GM18870 (cell line): Measurements from ENCODE around the gene TMPRSS7.
A peak's percentile ranks its signal among the peaks of the same experiment; 100 is the strongest.
"Not testable (repeated sequence)": the region's sequence is repeated elsewhere in the genome, so short reads cannot be mapped to it uniquely, and the experiment has no call there.

ENCODE experiments used
- ATAC-seq: cut with Tn5 transposase; IDR thresholded peaks from one replicate; pipeline ENCODE4 v1.9.1; 2021; ENCODE audit warnings: moderate library complexity; ENCODE audit not compliant: unreplicated experiment

The TMPRSS7 gene

DNA sequence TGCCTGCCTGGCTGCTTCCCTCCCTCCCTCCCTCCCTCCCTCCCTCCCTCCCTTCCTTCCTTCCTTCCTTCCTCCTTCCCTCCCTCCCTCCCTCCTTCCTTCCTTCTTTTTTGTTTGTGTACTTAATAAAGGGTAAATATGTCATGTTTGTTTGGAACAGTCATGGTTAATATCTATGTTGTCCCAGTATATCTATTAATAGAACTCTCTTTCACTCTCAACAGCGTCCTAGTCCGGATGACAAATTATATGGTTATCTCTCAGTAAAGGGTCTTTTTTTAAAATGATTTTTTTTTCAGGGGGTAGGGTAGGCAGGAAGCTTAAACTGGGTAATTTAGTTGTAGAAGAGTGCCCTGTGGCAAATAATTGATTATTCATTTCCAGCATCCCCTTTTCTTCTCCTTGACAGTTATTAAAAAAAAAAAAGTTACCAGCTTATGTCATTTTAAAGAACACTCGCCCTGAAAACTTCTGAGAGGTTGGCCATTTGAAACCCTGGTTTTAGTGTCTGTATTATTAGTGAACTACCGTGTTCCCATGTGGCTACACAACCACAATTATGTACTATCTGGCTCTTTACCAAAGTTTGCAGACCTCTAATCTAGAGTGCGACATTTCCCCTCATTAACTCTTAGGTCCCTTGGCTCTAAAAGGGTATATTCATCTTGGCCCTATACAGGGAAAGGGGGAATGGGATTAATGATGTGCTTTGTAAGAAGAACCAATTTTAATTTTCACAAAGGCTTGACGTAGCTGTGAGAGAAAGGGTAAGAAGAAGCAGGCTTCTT lies 22.1 kb upstream of the TMPRSS7 start:
- ATAC-seq, result no peak

DNA sequence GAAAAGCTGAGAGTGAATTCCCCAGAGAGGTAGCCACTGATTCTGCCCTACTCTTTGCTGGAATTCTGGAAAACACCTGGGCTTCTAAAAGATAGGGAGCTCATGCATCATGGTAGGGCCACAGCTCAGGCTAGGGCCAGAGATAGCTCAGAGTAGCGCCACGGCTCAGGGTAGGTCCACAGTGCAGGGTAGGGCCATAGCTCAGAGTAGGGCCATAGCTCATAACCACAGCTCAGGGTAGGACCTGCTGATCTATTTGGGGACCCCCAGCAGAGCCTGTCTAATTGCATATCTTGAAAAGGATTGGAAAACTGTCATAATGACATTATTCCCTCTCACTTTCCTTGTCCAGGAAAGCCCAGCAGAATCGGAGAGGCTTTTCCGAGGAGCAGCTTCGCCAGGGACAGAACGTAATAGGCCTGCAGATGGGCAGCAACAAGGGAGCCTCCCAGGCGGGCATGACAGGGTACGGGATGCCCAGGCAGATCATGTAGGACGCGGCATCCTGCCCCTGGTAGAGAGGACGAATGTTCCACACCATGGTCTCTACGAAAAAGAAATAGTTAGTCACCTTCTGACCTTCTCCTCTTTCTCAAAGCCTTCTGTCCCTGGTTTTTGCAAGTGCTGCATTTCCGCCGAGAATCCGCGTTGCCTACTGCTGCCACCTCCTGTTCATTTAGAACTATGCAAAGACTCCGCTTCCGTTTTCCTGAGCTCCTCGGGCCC lies 21.3 kb upstream of the TMPRSS7 start:
- ATAC-seq, result peak; percentile 87

DNA sequence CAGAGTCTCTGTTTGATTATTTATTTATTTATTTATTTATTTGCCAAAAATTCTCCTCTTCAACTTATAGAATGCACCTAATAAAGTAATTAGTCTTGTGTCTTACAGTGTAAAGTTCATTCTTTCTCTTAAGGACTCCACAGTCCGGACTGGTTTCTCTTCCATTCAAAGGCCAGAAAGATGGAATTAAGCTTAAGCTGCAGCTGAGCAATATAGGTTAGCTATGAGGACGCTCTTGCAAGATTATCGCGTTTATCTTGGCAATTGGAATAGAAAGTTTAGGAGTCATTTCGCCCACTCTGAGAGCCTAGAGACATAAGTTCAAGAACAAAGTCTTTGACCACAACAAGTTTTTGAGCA lies 20.8 kb upstream of the TMPRSS7 start:
- ATAC-seq, result peak; percentile 39

DNA sequence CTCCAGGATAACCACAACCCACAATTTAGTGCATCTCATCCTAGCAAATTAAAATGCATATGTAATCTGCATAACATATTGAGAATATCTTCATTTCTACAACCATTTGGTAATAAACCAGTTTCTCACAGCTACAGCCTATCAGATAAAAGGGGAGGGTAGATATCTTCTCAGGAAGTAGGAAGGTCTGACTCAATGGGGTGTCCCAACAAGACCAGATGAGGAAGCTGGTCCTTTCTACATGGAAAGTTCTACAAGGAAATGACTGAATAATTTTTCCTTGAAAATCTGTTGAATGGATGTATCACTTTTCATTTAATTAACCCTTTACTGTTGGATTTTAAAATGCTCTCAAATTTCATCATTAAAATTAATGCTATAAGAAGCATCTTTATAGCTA lies 17.4 kb upstream of the TMPRSS7 start:
- no peak for ATAC-seq

DNA sequence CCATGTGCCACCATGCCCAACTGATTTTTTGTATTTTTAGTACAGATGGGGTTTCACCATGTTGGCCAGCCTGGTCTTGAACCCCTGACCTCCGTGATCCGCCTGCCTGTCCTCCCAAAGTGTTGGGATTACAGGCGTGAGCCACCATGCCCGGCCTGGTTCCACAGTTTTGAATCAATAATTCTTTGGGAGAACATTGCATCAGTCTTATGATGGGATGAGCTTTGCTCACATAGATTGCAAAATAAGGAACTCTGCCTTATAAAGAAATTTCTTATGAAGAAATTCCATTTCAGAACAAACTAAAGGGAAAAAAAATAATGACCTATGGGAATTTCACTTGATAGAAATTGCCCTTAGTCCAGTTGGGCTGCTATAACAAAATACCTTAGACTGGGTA lies 15.8 kb upstream of the TMPRSS7 start:
- ATAC-seq, result no peak

DNA sequence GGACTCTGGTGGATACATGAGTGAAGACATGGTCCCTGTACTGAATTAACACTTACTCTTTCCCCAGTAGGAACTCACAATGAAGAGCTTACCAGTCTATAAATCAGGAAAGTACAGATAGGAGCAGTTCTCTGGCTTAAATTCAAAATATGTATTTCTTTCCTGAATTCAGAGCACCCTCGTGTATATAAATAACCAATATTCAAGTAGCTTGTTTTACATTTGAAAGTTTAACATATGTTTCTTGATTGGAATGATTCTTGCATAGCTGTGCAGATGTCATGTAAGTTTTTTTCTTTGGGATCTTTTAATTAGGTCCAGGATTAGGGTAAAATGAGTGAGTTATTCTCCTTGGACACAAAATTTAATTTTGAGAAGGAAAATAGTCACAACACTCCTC lies 14.8 kb upstream of the TMPRSS7 start:
- ATAC-seq, result no peak

DNA sequence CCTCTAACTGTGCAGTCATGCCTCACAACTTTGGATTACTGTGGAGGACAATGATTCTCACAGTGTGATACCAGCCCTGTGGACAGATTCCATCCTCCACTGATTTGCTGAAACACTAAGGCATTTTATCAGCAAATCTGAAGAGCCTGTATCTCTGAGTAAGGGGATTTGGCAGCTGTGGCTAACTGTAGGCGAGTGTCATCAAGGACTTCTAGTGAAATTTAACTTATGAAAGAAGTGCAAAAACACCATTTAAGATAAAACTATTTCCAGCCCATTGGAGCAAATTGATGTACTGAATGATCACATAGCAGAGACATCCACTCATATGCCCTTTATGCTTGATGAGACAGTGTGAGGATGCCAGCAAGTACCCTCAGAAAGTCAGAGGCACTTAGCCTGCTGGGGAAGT lies 13.9 kb upstream of the TMPRSS7 start:
- no peak for ATAC-seq

DNA sequence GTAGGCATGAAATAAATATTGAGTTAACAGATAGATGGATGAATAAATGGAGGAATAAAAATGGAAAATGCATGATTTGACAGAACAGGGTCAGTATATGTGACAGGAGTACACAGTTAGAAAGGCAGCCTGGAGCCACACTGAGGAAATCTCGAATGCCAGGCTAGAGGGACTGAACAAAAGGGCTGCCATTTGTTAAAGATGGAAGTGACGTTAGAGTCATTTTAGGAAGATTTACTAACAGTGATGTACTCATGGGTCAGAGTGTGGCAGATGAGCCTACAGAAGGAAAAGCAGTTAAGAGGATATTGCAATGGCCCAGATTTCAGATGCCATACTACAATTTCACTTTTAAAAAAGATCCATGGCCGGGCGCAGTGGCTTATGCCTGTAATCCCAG lies 7.4 kb upstream of the TMPRSS7 start:
- ATAC-seq, result no peak

DNA sequence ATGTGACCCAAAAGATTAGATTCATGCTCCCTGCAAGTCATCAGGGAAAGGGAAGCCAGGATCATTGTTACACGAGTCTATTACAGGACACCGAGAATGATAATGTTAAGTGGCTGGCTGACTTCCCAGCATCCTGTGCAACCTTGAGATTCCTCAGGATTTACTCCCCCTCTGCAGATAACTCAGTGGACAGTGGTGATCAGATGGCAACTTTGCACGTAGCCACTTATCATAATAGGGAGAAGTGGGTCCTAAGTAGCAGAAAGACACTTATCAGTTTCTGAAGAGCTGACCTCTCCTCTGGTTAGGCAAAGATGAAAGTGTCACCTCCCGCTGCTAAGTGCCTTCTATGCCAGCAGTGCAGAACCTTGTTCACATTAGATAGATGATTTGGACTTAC lies 6.7 kb upstream of the TMPRSS7 start:
- no peak for ATAC-seq

DNA sequence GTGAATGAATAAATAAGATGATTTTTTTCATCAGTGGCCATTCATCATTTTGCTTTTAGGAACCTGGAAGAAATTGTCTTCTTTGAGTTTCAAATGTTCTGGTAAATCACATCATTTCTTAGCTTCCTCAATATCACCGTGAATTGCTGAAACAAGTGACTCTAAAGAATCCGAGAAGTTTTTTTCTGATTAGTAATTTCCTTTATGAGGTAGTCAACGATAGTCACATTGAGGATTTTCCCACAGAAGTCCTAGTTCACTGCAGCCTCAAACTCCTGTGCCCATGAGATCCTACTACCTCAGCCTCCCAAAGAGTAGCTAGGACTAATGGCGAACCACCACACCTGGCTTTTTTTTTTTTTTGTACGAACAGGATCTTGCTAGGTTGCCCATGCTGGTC lies 3.6 kb upstream of the TMPRSS7 start:
- ATAC-seq, result no peak

DNA sequence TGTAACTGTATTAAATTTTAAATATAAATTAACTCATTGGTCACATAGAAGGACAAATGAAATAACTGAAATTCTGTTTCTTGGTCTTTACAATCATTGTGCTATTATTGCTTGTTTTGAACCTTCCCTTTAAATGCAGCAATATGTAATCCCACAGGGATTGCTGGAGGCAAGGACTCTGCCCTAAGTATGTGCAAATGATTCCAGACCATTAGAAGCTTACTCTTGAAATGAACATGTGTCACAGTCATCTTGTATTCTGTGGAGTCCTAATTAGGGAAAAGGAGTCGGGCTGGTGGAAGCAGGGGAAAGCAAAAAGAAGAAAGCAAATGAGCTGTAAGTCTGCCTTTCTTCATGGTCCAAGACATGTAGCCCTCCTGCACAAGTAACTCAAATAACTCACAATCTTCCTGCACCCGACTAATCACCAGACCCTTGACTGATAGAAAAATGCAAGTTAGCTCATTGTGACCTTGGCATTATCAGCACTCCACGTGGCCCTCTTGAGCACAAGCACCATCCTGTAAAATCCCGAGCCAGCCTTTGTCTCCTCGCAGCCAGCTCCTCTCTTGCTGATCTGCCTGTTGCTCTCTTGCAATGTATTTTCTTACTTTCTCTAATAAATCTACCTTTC lies 2.3 kb upstream of the TMPRSS7 start:
- no peak for ATAC-seq

DNA sequence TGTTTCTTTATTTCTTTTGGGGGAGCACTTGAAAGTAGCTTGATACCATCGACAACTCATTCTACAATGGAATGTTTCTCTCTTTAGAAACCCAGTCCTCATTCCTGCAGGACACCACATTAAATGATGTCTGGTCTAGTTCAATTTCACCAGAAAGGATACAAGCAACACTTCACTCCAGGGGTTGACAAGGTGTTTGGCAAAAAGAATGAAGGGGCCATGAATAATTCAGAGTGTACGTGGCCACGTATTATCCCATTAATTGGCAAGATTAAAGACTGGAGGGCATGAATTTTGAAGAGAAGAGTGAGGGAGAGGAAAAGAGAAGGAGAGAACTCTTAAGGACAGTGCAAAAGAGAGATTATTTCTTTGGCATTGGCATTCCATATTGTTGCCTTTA lies 705 bp downstream of the TMPRSS7 start:
- ATAC-seq, result no peak

DNA sequence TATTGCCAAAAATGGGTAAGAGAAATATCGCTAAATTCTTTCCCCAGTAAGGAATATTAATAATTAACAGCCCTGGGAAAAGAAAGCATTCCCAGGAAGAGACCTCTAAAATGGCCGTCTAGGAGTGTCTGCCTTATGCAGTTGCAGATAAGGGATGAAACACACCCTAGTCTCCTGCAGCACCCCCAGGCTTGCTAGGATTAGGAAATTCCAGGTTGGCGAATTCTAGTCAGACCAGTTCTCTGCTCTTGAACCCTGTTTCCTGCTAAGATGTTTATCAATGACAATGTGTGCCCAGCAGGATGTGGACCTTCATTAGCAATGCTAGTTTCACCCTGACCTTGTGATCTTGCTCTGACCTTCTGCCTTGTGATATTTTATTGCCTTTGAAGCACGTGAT lies 2.7 kb downstream of the TMPRSS7 start:
- ATAC-seq, result not testable (repeated sequence)

DNA sequence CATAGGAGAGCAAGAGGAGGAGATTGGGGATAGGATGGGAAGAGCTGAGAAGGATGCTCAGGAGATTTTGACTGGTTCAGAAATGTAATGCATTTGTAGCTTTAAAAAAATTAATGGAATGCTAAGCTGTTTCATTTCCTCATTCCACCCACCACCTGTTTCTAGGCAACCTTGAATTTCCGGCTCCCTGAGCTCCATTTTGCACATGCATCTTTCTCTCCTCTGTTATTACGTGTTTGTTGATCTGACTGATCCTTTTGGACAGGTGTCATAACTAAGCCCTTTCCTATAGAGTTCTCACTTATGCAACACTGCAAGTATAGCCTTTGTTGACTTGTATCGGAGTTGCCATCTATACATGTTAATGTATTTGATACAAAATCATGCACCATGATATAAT lies 4.3 kb downstream of the TMPRSS7 start:
- ATAC-seq, result no peak

DNA sequence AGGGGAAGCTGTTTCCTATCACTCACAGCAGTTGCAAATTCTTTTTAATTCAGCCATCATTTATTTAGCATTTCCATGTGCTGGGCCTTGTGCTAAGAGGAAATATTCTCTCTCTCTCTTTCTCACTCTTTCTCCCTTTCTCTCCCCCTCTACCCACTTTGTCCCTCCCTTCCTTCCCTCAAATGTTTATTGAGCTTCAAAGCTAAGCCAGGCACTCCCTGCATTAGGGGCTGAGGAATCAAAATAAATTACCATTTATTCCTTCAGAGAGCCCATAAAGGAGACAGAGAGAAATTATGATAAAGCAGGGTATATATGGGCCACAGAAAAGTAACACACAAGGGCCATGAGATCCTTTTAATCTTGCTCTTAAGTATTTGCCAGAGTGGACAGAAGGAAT lies 6.8 kb downstream of the TMPRSS7 start:
- no peak for ATAC-seq

DNA sequence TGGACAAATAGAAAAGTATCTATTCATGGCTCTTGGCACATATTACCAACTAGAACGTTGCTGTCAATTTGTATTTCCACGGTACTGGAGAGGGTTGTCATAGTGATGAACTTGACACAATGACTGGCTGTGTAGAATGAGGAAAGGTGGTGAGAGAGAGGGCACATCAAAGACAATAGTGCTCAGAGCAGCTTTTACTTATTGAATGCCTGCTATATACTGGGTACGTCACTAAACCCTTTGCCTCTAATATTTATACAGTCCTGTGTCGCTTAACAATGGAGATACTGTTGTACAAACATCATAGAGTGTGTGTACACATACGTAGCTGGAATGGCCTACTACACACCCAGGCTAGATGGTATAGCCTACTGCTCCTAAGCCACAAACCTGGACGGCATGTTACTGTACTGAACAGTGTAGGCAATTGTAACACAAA lies 8.3 kb downstream of the TMPRSS7 start:
- ATAC-seq, result no peak

DNA sequence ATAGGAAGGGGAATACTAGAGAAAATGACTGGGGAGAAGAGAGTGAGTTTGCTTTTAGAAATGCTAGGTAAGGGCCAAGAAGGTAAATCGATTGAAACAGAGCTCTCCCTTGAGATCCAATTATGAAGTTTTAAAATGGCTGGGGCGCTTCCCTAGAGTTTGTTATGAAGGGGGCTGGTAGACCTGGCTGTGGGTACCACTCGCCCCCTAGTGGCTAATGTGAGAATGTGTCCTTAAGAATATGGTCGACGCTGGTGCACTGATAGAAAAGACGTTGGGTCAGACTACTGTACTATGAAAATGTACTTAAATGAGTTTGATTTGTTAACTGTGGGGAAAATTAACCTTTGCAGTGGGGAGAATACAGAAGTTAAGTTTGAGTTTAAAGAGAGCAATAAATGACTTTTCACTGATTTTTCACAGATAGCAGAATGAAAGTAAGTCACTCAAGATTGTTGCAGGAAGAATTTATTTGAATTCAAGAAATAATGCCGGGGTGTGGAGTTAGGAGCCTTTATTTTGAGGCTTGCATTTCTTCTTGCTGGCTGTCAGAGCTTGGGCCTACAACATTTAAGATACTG lies 9.2 kb downstream of the TMPRSS7 start:
- ATAC-seq, result peak; percentile 88

DNA sequence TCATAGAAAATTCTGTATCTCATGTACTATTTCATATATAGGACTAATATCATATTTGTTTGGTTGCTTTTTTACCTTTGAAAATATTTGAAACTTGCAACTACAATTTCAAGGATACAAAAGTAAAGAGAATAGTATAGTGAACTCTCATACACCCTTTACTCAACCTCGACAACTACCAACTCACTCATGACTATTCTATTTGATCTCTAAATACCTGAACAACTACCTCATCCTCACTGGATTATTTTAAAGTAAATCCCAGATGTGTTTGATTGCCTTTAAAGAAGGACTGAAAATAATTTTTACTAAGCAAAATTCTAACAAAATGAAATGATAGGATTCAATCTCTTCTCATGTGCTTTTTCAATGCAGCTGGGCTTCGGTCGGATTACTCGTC lies 12.1 kb downstream of the TMPRSS7 start:
- no peak for ATAC-seq

DNA sequence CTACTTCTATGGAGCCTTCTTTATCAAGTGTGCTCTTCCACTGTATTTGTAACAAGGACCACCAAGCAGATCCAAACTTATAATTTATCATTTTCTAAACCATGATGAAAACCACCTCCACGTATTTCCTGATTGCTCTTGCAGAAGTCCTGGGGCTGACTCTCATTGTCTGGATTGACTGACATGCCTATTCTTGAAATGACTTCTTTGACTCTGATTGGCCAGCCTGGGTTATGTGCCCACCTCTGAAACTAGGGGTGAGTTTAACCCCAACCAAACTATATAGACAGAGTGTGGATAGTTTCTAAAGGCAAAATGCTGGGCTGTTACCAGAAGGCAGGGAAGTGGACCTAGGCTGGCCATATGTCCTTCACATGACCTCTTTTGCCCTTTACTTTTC lies 12.7 kb downstream of the TMPRSS7 start:
- no peak for ATAC-seq

DNA sequence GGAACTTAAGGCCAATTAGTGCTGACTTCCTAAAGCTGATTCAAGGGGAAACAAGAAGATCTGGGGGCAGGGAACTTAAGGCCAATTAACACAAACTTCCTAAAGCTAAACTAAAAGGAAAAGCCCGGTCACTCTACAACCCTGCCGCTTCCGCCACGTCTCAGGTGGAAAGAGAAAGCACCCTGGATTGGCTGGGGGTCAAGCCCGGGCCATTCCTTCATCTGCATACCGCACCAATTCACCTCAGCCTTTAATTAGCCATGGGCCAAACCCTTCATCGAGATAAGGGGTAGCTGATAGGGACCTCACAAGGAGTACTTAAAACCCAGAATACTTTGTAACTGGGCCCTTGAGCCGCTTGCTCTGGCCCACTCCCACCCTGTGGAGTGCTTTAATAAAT lies 14.4 kb downstream of the TMPRSS7 start:
- no peak for ATAC-seq

DNA sequence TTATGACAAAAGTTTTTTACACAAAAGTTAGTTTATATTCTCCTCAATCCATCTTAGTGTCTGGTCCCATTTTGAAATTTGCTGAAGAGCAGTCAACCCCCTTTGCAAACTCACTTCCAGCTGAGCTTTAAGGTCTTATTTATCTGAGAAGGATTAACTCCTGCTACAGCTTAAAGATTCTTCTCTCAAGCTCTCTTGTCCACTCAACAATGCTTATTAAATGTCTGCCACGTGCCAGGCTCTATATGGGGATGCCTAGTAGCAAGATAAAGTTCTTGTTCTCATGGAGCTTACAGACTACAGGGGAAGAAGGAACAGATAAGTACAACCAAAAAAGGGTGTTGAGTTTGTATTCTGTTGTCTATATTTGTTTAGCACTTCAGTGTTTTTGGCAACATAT lies 18.7 kb downstream of the TMPRSS7 start:
- no peak for ATAC-seq

DNA sequence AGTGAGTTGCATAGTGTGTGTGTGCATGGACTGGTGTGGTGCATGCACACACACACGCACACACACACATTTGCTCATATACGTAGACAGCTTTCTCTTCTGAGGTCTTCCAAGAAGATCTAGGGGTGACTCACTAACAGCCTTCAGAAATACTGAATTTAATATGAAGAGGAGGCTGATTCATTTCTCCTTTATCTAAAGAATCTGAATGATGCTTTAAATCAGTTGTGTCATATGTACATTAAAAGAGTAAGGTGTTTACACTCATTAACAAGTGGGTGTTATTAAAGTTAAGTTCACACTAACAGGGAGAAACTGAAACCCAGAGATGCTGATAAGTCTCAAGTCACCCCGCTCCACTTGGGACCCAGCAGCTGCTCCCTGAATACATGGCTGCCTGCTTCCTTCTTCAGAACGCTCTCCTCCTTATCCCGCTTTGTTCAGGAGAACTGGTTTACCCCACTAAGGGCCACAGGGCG lies 22.0 kb downstream of the TMPRSS7 start:
- no peak for ATAC-seq
